ENCODE results near the gene ISY1. TPM values are rescaled to one million over a fixed set of nuclear protein-coding genes. Genes with fewer than 3 reads are reported as not detected.
"Not testable (repeated sequence)": the region's sequence is repeated elsewhere in the genome, so short reads cannot be mapped to it uniquely, and the experiment has no call there.

Gene ISY1
- total RNA-seq, 1 donor from 2014 or later: 23.4 TPM

DNA sequence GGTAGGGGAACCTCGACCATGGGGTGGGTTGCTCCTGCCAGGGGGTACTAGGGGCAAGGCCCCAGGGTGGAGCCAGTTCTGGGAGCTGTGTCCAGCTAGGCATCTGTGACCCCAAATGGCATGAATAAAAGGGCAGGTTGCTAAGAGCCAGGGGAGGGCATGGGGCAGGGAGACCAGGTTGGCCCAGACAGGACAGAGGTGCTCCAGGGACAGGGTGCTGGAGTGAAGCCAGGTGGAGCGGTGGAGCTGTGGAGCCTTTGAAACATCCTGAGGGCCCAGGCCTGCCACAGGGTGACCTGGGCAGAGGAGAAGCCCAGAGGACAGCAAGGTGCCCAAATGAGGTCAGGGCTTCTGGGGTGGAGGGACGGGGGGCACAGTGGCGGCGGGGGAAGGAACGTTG lies 72.6 kb downstream of the ISY1 start:
- not testable (repeated sequence) for DNase-seq (ENCODE audit: low spot score)

DNA sequence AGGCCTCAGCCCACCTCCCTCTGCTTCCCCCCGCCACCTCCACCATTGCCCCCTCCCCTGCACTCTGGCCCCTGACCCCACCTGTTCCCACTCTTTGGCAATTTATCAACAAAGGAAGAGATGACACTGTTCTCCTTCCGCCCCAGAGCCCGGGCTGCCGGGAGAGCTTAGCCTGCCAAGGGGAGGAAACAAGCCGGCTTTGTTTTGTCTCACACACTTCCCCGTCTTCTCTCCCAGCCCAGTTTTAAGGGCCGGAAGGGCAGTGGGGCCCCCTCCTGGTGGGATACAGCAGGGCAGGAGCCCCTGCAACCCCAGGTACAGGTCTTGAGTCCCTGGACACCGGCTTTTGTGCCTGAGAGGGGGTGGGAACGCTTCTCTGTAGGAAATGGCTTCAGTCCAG lies 73.0 kb downstream of the ISY1 start:
- DNase-seq (ENCODE audit: low spot score): not testable (repeated sequence)

DNA sequence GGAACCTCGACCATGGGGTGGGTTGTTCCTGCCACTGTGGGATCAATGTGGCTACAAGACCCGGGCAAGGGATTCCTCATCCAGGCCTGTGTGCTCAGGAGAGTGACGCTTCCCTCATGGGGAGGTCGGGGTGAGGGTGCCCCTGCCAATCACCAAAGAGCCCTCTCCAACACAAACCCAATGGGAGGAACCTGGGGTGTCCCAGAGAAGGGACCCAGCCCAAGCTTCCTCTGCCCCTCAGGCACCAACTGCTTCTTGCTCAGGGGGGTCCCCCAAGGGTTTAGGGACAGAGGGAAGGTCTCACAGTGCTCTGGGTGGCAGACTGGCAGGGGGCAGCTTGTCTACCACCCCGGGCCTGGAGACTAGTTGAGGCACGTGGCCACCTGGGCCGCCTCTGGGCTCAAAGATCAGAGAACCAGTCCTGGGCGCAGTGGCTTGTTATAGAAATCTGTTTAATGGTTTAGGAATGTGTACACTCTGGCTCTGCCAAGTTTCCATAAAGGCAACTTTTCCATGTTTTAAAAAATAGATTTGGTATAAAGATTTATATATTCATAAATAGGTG lies 73.6 kb downstream of the ISY1 start:
- DNase-seq (ENCODE audit: low spot score): no peak

DNA sequence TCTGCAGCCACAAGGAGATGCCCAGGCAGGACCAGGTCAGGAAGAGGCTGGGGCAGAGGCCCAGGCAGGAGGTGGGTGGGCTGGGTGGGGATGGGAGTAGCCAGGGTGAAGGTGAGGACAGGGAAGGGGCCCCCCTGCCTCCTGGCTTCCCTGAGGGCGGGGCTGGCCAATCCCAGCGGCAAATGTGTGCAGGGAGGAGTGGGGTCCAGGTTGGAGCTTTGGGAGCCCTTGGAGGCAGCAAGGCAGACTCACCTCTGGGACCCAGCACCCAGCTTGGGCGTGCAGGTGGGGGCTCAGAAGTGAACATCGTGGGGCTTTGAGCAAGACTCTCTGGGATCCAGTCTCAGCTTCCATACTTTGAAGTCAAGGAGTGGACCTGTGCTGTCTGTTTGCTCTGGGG lies 75.0 kb downstream of the ISY1 start:
- no peak for DNase-seq (ENCODE audit: low spot score)

DNA sequence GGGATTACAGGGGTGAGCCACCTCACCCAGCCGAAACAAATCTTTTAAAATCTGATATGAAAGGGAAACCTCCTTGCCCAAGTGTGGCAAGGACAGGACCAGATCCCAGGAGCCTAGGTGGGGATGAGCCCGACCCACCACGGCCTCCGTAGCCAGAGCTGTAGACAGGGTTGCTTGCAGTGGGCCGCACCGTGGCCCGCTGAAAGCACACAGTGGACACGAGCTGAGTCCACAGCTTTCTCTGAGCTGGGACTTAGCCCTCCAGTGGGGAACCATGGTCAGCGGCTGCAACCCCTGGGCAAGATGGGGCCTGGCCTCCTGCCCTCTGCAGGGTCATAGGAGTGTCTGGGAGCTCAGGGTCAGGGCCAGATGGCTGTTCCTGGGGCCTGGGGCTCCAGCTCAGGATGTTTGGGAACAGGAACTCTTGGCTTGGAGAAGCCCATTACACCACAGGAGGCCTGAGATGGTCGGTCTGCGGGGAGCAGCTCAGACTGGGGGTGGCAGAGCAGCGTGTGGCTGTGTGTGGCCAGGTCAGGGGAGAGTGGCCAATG lies 75.6 kb downstream of the ISY1 start:
- DNase-seq (ENCODE audit: low spot score): no peak

DNA sequence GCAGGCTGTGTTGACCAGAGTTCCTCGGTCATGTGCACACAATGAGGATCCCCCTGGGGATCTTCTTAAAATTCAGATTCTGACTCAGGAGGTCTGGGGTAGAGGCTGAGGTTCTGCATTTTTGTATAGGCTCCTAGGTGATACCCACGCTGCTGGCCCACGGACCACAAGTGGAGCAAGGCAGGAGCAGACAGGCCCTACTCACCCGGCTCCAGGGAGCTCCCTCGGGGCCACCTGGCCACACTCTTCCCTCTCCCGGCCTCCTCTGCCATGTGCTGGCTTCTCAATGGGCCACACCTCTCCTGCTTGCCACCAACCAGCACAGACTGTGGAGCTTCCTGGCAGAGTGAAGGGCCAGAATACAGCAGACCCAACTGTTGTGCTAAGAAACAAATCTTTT lies 76.4 kb downstream of the ISY1 start:
- DNase-seq (ENCODE audit: low spot score): no peak

DNA sequence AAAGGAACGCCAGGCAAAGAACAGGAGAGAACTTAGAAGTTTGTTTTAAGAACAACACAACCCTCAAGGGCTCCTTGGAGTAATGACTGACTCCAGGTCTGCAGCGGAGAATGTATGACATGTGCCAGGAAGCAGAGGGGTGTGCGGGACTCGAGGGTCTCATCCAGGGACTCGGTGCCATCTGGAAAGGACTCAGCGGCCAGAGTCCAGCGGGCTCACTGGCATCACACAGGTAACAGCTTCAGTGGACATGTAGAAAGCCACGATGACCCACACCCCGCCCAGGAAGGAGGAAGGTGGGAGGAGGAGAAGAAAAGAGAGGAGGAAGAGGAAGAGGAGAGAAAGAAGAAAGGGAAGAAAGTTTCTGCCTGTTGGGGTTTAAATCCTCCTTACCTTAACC lies 78.8 kb downstream of the ISY1 start:
- DNase-seq (ENCODE audit: low spot score): no peak

DNA sequence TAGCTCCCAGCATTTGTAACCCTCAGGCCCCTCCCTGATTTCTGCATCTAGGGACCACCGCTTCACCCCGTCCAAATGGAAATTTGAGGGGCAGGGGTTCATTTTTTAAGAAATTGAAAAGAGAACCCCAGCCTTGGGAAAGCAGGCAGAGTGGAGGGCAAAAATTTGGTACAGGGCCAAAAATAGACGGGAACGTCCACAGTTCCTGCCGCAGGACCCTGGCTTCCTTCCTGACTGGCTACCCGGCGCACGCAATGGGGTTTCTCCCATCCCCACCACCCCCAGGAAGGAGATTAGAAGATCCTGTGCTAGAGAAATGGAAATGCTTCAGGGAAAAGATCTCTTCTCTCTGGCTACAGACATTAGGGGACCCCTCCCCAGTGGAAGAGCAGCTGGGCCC lies 79.4 kb downstream of the ISY1 start:
- DNase-seq (ENCODE audit: low spot score): no peak

DNA sequence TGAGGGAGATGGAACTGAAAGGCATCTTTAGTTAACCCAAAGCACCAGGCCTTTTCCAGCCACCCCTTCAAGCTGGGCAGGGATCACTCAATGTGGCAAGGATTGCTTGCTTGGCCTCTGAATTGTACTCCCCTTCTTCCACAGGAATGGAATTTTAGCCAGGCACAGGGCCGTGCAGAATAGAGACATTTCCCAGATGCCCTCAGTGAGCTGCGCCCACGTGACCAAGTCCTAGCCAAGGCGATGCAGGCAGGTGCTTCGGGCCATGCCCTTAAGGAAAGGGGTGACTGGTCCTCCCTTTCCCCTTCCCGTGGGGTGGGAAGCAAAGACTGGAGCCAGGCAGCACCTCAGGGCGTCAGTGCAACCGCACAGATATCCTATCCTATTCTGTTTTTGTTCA lies 82.4 kb downstream of the ISY1 start:
- no peak for DNase-seq (ENCODE audit: low spot score)

Other genes with a start within 250 kb of the ISY1 start
- gene CFAP92, start 167.0 kb downstream of the ISY1 start, total RNA-seq: 0.64 TPM
- 1.8 TPM for gene EFCC1, start 159.8 kb downstream of the ISY1 start, total RNA-seq
- gene GP9, start 100.3 kb downstream of the ISY1 start, total RNA-seq: not detected
- 33.0 TPM for gene RAB43, start 39.3 kb downstream of the ISY1 start, total RNA-seq
- 338 TPM for gene CNBP, start 22.8 kb upstream of the ISY1 start, total RNA-seq
- 183 TPM for gene COPG1, start 88.5 kb upstream of the ISY1 start, total RNA-seq
- 38.5 TPM for gene HMCES, start 117.8 kb upstream of the ISY1 start, total RNA-seq

Measured in mesenteric fat pad (tissue), 1 donor.